GM18873 (cell line): ENCODE measurements around the gene ADK.

Experiments used
- ATAC-seq: cut with Tn5 transposase; IDR thresholded peaks from one replicate; pipeline ENCODE4 v1.9.1; 2021; ENCODE audit warnings: mild to moderate bottlenecking, moderate library complexity, moderate number of reproducible peaks; ENCODE audit not compliant: unreplicated experiment, low FRiP score

ADK gene

GRCh38 chr10:74684462-74684861 is 533.4 kb downstream of the ADK start:
- ATAC-seq, result no peak

- ATAC-seq, result no peak
Measured at GRCh38 chr10:74685564-74685963, 534.5 kb downstream of the ADK start.

DNA sequence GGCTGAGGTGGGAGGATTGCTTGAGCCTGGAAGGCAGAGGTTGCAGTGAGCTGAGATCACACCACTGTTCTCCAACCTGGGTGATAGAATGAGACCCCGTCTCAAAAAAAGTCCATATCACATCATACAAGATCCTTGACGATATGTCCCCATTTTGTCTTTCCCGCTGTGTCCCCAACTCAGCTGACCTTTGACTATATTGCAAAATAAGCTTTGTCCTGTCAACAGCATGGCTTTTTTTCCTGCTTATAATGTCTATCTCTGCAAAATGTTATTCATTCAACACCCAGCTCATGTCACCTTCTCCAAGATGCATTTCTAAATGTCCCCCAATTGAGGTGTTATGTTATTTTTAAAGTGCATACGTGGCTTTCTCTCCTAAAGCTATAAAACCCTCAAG is 539.4 kb downstream of the ADK start:
- ATAC-seq, result no peak

GRCh38 chr10:74691164-74691563 is 540.1 kb downstream of the ADK start:
- no peak for ATAC-seq

- no peak for ATAC-seq
Measured at GRCh38 chr10:74704629-74705357, 553.8 kb downstream of the ADK start.

- ATAC-seq, result no peak
Measured at GRCh38 chr10:74705358-74705980, 554.4 kb downstream of the ADK start.

DNA sequence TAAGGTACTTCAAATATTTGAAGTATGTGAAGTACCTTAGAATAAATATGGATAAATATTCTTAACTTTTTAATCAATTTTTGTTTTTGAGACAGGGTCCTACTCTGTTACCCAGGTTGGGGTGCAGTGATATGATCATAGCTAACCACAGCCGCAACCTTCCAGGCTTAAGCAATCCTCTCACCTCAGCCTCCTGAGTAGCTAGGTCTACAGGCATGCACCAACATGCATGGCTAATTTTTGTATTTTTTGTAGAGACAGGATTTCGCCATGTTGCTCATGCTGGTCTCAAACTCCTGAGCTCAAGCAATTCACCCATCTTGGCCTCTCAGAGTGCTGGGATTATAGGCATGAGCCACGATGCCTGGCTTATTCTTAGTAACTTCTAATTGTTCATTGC is 555.9 kb downstream of the ADK start:
- no peak for ATAC-seq

DNA sequence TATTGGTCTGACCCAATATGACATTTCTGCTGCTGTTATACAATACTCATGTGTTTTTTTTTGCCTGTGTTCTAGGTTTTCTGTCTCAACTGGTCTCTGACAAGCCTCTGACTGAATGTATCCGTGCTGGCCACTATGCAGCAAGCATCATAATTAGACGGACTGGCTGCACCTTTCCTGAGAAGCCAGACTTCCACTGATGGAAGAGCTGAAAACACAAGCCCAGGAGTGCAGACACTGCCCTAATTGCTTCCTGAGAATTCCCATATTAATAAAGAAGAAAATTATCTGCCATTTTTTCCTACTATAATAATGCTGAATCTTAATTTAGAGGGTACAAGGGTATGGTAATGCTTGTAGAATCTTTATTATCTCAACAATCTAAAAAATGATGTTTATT is 557.2 kb downstream of the ADK start:
- no peak for ATAC-seq

GRCh38 chr10:74718208-74718607 is 567.2 kb downstream of the ADK start:
- ATAC-seq, result no peak

GRCh38 chr10:74728225-74728624 is 577.2 kb downstream of the ADK start:
- no peak for ATAC-seq

DNA sequence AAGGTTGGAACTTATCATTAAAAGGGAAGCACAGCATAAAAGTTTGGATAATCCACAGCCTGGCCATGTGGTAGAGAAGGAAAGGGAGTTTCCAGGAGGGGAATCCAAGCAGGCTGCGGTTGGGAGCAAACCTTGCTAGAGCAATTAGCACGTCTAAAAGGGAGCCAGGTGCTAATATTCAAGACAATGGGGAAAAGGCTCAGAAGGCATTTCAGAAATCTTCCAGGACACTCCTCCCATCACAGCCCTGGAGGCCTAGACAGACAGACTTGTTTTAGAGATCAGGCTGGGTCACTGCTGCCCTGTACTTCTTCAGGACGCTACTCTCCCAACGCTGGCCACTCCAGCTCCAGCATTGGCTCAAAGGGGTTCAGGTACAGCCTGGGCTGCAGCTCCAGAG is 579.2 kb downstream of the ADK start:
- no peak for ATAC-seq

- no peak for ATAC-seq
Measured at GRCh38 chr10:74733612-74734011, 582.6 kb downstream of the ADK start.

DNA sequence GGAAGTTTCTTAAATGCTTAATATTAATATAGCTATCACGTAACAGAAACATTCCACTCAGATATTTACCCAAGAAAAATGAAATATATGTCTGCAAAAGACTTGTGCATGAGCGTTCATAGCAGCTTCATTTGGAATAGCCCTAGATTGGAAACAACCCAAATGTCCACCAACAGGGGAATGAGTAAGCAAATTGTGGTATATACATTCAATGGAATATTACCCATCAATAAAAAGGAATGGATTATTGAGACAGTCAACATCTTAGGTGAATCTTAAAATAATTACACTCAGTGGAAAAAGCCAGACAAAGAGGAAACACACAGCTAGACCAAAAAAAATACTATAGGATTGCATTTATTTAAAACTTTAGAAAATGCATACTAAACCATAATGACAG is 585.0 kb downstream of the ADK start:
- ATAC-seq, result no peak

DNA sequence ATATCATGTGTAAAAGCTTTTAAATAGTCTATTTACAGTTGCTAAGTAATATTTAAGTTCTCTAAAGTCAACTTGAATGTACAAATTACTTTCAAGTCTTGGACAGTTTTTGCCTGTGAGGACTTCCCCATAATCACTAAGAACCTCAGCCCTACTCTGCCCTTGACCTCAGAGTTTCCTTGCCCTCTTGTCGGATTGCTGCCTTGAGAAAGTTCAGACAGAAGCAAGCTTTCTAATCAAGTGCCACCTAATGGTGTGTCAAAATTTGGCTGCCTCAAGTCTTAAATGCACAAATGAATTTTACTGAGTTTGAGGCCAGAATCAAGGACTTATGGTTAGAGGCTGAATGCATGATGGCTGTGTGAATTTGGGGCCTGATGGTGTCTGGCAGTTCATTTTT is 587.0 kb downstream of the ADK start:
- no peak for ATAC-seq

- ATAC-seq, result no peak
Measured at GRCh38 chr10:74738542-74738941, 587.5 kb downstream of the ADK start.

GRCh38 chr10:74738985-74739567 is 588.1 kb downstream of the ADK start:
- peak; percentile 81 for ATAC-seq

GRCh38 chr10:74743401-74743800 is 592.4 kb downstream of the ADK start:
- no peak for ATAC-seq

GRCh38 chr10:74745449-74745848 is 594.4 kb downstream of the ADK start:
- no peak for ATAC-seq

DNA sequence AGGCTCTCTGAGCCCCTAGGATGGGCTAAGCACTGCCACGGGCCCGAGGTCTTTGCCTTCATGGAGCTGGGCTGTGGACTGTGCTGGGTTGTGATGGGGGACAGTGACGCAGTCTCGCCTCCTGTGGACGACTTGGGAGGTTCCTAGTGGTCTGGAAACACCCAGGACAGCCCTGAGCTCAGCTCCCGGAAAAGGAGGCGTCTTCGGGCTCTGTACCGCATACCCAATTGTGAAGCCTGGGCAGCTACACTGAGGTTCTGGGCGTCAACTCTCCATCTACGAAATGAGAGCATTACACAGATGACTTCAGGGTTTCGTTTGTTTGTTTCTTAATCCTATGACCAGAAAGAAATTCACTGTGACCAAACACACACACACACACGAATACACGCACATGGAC is 595.8 kb downstream of the ADK start:
- ATAC-seq, result no peak

GRCh38 chr10:74748468-74749031 is 597.5 kb downstream of the ADK start:
- no peak for ATAC-seq

DNA sequence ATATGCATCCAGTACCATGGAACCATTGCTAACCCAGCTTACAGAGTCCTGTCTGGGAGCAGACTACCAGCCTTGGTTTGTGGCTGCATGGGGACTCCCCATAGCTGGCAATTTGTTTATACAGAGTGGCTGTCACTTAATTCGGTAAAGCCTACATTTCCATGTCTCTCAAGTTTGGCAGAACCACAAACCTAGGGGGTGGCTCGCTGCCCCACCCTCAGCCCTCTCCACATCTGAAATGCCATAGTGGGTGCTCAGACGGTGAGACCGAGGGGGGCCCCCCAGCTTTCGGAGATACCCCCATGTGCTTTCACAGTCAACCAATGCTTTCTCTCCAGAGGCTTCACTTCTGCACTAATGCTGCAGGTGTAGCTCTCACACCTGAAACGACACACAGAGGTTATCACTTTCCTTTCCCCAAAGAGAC is 599.8 kb downstream of the ADK start:
- ATAC-seq, result no peak
